NCI-H2227 treated with DMSO at 0.1 percent for 48 hours (cell line): ENCODE data around the gene KRT36.

Source experiments
- DNase-seq: peaks from one replicate; lab custom pipeline; 2025; lab: John Stamatoyannopoulos, UW

KRT36 gene

DNA sequence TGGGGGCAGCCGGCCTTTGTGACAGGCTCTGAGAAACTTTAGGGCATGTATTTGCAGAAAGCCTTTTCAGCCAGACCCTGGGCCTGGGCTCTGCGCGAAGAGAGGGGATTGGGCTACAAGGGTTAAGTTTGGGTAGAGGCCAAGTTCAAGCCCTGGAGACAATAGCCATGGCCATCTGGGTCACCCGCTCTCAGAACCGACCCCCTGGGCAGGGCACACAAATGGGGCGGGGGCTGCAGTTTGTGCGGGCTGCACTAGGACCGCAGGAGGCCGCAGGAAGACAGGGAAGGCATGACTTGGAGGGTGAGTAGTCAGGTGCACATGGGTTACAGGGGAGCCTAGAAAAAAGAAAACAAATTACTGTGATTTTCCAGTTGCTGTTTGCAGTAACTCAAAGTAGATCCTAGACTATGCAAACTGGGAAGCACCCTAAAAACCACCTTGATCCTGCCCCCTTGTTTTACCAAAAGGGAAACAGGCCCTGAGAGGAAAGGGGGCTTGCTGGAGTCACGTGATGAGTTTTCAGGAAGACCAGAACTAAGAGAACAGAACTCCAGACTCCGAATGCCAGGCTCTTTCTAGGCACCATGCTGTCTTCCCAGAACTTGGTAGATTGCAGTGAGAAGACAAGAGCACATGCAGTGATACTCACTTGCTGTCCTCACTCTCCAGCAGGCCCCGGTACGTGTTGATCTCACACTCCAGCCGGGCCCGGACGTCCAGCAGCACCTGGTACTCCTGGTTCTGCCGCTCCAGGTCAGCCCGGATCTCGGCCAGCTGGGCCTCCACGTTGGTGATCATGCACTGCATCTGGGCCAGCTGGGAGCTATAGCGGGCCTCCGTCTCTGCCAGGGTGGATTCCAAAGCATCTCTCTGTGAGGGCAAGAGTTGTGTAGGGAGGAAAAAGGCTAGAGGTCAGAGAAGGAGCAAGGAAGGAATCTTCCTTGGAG is 12.6 kb downstream of the KRT36 start:
- DNase-seq = no peak

- no peak for DNase-seq
Measured at GRCh38 chr17:41475421-41475820, 14.3 kb downstream of the KRT36 start.

DNA sequence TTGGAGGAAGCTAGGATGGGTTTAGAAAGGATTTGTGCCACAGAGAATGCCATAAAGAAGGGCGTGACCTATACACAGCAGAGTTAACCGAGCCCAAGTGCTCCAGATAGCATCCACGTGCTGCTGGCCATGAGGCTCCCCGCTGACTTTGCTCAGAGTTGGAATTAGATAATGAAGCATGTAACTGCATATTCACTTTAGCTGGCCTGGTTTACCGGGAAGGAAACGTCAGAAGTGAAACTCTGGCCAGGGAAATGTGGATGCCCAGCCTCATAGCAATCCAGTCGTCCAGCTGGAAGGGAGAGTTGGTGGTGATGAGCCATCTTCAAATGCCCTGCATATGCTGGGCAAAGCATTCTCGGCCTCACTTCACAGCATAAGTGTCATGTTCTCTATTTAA is 14.8 kb downstream of the KRT36 start:
- DNase-seq = no peak

DNA sequence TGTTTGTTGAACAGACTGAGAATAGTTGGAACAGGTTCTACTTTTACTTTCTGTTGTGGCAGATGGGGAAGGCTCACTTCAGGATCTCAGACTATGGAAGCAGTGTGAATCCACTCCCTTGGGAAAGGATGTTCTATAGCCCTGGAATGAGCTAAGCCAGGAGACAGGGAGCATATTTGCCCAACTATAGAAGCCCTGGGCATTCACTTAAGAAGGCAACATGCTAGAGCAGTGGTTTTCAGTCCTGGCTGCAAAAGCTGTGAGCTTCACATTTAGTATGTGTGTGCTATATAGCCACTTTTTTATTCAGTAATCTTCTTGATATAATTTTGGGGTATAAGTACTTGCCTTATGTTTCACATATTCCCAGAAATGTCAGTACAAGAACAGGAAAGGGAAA is 21.4 kb downstream of the KRT36 start:
- no peak for DNase-seq

GRCh38 chr17:41467561-41467960 is 22.1 kb downstream of the KRT36 start:
- no peak for DNase-seq

- DNase-seq = no peak
Measured at GRCh38 chr17:41466988-41467387, 22.7 kb downstream of the KRT36 start, which contains the start of gene KRT32. Gene KRT32 (minus strand): TSS chr17:41467386. CDS start chr17:41467325, 61 bp downstream.

GRCh38 chr17:41464682-41465081 is 25.0 kb downstream of the KRT36 start:
- no peak for DNase-seq

DNA sequence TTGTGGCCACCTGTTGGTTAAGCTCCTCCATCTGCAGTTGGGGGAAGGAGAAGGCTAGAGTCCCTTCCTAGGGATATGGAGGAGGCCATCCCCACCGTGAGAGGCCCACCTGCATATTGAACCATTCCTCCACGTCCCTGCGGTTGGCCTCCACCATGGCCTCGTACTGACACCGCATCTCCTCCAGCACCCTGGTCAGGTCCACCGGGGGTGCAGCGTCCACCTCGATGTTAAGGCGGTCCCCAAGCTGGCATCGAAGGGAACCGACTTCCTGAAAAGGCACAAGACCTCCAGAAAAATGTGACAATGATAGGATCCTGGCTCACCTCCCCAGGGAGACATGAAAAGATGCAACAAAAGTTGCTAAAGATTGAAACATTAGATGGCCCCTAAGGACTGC is 25.5 kb downstream of the KRT36 start:
- no peak for DNase-seq

- no peak for DNase-seq
Measured at GRCh38 chr17:41463746-41464145, 26.0 kb downstream of the KRT36 start.

DNA sequence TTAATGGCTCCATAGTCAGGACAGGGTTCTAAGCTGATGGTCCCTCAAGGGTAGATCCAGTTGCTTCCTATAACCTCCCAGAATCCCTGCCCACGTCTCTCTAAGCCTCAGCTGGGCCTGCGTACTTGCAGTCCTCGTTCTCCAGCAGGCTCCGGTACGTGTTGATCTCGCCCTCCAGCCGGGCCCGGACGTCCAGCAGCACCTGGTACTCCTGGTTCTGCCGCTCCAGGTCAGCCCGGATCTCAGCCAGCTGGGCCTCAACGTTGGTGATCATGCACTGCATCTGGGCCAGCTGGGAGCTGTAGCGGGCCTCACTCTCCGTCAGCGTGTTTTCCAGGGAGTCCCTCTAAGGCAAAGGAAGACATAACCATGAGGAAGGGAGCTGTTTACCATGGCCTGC is 27.0 kb downstream of the KRT36 start:
- DNase-seq = no peak

GRCh38 chr17:41457676-41458075 is 32.0 kb downstream of the KRT36 start:
- no peak for DNase-seq

DNA sequence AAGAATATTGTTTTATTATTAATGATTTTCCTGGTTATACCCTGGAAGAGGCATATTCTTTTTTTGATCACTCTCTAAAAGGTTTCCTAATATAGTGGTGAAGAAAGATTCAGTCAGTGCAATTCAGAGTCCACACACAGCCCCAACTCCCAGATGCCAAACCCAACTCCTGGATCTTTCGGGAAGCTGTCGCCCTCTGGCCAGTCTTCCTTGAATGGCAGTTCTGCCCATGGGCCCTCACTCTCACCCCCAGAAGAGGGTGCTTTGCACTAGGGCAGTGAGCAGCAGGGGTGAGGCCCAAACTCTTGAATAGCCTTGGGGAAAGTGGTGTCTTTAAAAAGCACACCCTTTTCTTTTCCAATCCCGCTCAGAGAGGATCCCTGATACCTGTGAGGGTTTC is 33.5 kb downstream of the KRT36 start:
- DNase-seq = no peak

DNA sequence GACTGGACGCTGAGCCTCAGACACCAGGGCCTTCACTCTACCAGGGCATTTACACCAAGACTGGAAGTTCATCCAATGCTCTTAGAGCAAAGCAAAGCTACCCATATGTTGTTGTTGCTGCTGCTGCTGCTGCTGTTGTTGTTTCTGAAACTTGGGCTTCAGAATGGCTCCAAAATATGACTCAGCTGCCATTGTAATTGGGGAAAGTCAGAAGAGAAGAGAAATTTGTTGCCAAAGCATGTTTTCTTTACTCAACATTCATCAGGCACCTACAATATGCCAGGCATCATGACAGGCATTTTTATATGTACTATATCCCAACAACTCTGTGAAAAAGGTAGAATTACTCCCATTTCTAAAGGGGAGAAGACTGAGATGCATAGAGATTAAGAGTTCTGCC is 34.5 kb downstream of the KRT36 start:
- no peak for DNase-seq

DNA sequence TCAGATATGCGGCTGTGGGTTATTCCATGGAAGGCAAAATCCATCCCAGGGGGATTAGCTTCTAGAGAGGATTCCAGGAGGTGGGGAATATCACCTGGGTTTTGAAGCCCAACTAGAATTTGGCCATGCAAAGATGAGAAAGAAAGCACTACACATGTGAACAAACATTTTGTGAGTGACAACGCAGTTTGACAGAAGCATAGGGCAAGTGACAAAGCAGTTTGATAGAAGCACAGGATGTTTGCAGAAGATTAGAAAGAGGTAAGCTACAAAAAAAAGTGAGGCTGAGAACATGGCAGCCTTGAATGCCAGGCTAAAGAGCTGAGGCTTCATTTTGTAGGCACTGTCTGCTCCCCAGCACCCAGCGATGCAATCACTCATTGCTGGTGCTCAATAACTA is 36.6 kb downstream of the KRT36 start:
- DNase-seq = no peak

- DNase-seq = no peak
Measured at GRCh38 chr17:41452281-41452680, 37.4 kb downstream of the KRT36 start.

GRCh38 chr17:41451154-41451728 is 38.5 kb downstream of the KRT36 start:
- no peak for DNase-seq

GRCh38 chr17:41449008-41449407 is 40.7 kb downstream of the KRT36 start:
- no peak for DNase-seq

DNA sequence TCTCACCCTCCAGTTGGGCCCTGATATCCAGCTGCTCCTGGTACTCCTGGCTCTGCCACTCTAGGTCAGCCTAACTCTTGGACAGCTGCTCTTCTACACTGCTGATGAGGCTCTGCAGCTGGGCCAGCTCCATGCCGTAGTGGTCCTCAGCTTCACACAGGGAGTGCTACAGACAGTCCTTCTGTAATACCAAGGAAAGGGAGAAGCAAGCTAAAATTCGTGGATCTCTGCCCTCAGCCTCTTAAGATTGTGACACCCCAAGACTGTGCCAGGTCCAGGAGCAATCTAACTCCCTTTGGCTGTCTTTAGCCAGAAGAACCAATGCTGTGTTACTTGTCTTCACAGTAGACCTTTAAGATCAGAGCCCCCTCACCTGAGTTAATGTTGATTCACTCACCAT is 41.2 kb downstream of the KRT36 start:
- DNase-seq = no peak

- DNase-seq = no peak
Measured at GRCh38 chr17:41446806-41447205, 42.9 kb downstream of the KRT36 start.

- no peak for DNase-seq
Measured at GRCh38 chr17:41444640-41445039, 45.1 kb downstream of the KRT36 start.

DNA sequence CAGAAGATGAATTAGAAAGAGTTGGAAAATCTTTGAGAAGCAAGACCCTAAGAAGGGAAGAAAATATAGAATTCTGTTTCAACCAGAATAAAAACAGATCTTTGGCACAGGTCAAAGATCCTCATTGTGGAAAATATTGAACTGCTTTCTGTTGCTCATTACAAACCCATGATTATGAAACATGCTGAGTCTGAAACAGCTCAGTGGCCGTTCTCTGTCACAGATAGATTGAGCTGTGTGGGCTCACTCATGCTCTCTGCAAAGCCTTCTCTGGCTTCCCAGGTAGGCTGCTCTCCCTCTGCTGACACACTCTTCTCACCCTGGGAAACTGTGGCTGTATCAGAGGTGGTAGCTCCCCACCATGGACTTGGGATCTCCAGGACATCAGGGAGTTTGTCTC is 45.5 kb downstream of the KRT36 start:
- DNase-seq = no peak

GRCh38 chr17:41442739-41443138 is 47.0 kb downstream of the KRT36 start:
- DNase-seq = no peak

DNA sequence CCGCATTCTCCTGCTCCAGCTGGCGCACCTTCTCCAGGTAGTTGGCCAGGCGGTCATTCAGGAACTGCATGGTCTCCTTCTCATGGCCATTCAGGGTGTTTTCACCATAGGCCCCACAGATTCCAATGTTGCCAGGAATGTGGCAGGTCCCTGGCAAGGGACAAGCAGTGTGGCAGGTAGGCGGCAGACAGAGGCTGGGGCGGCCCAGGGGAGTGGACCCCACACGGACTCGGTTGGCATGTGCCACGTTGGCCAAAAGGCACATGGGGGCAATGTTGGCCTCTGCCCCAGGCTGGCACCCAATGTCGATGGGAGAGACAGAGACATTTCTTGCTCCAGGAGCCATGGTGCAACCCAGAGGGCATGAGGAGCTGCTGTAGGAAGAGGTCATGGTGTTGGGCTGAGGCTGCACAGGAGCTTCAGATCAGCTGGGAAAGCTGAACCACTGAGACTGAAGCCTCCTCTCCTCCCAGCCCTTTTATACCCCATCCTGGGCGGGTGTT is 49.1 kb downstream of the KRT36 start, which contains the start of gene KRT38:
Gene KRT38, minus strand, starts transcription at position 453 of the 503 bp plus-strand sequence. Its CDS starts 62 bp downstream, at position 391.
- no peak for DNase-seq
